H1 (cell line): ENCODE results near the gene MAP4K4. TPM values are rescaled to one million over a fixed set of nuclear protein-coding genes. Genes with fewer than 3 reads are reported as not detected.

Experiments used
- CTCF ChIA-PET: fragments of 300-600 bp; sonication (Branson Sonifier 250); formaldehyde crosslinking; loops from one replicate; lab custom pipeline; 2021; ENCODE audit not compliant: partially characterized antibody; lab: Charles Lee
- POLR2A ChIA-PET: fragments of 300-600 bp; sonication (Branson Sonifier 250); formaldehyde crosslinking; loops from one replicate; lab custom pipeline; 2021; ENCODE audit warnings: inconsistent platforms; ENCODE audit not compliant: partially characterized antibody; lab: Charles Lee
- DNase-seq, 2 experiments: peaks; one replicate each; pipeline versions ENCODE4 v3.0.0 to v3.0.0-alpha.2; 2010 to 2022; ENCODE audit warnings: low spot score in 2 of 2, low read depth in 1 of 2, mixed read lengths in 1 of 2
- FAIRE-seq: peaks from 2 replicates; lab custom pipeline; 2011; peaks lifted over from hg19 to GRCh38; lab: Jason Lieb, UNC
- H2AFZ ChIP-seq: 2 replicates; pipeline ENCODE4 v1.8.1; 2012; ENCODE audit warnings: low read length, inconsistent platforms
- H2AK5ac ChIP-seq: 2 replicates; pipeline ENCODE4 v1.6.1; 2013; ENCODE audit warnings: low read depth, low read length
- H2BK120ac ChIP-seq: replicated peaks from 2 replicates; pipeline ENCODE3; 2013; ENCODE audit warnings: low read depth, low read length, inconsistent platforms
- H2BK12ac ChIP-seq: 2 replicates; pipeline ENCODE4 v1.6.1; 2013; ENCODE audit warnings: low read depth, low read length
- H2BK15ac ChIP-seq: 2 replicates; pipeline ENCODE4 v1.6.1; 2013; ENCODE audit warnings: low read length
- H2BK20ac ChIP-seq: 2 replicates; pipeline ENCODE4 v1.6.1; 2013; ENCODE audit warnings: low read length
- H2BK5ac ChIP-seq: 2 replicates; pipeline ENCODE4 v1.6.1; 2013; ENCODE audit warnings: low read depth, low read length
- H3K14ac ChIP-seq: 2 replicates; pipeline ENCODE4 v1.6.1; 2013; ENCODE audit warnings: inconsistent platforms; ENCODE audit not compliant: insufficient read length
- H3K18ac ChIP-seq: 2 replicates; pipeline ENCODE4 v1.6.1; 2013; ENCODE audit warnings: low read length; ENCODE audit errors: extremely low read depth
- H3K23ac ChIP-seq: 2 replicates; pipeline ENCODE4 v1.6.1; 2013; ENCODE audit warnings: inconsistent platforms; ENCODE audit not compliant: insufficient read length
- H3K23me2 ChIP-seq: 2 replicates; pipeline ENCODE4 v1.6.1; 2013; ENCODE audit warnings: low read depth, low read length
- H3K27ac ChIP-seq: 2 replicates; pipeline ENCODE4 v1.6.1; 2011; ENCODE audit warnings: low read depth, low read length, inconsistent platforms
- H3K27me3 ChIP-seq, 4 experiments: replicated peaks in 1 of 4; 1 replicate in 1 of 4; 2 replicates in 3 of 4; pipeline versions ENCODE4 v1.6.1 to v1.8.1; 2011 to 2013; ENCODE audit warnings: low read length in 3 of 4, mild to moderate bottlenecking in 3 of 4, inconsistent platforms in 2 of 4, mixed read lengths in 2 of 4, moderate library complexity in 1 of 4; ENCODE audit not compliant: control insufficient read depth in 3 of 4, insufficient read depth in 3 of 4; ENCODE audit errors: extremely low read depth in 1 of 4
- H3K36me3 ChIP-seq, 4 experiments: 2 replicates each; pipeline versions ENCODE4 v1.6.1 to v1.8.1; 2011 to 2013; ENCODE audit warnings: mild to moderate bottlenecking in 4 of 4, low read length in 3 of 4, moderate library complexity in 2 of 4, control low read depth in 1 of 4, inconsistent platforms in 1 of 4; ENCODE audit not compliant: insufficient read depth in 4 of 4, control insufficient read depth in 2 of 4
- H3K4ac ChIP-seq: replicated peaks from 2 replicates; pipeline ENCODE3; 2013; ENCODE audit warnings: low read length, low read depth, mixed read lengths, inconsistent platforms; ENCODE audit not compliant: insufficient read length
- H3K4me1 ChIP-seq, 4 experiments: replicated peaks in 1 of 4; 1 replicate in 1 of 4; 2 replicates in 3 of 4; pipeline versions ENCODE4 v1.6.1 to v1.8.1; 2011 to 2013; ENCODE audit warnings: low read length in 3 of 4, inconsistent platforms in 2 of 4, mixed read lengths in 1 of 4; ENCODE audit not compliant: insufficient read depth in 4 of 4, control insufficient read depth in 3 of 4
- H3K4me2 ChIP-seq, 2 experiments: 2 replicates each; pipeline versions ENCODE4 v1.6.1 to v1.8.1; 2011 to 2013; ENCODE audit warnings: low read depth in 2 of 2, low read length in 2 of 2, control low read depth in 1 of 2, inconsistent platforms in 1 of 2, mild to moderate bottlenecking in 1 of 2; ENCODE audit not compliant: insufficient read depth in 1 of 2
- H3K4me3 ChIP-seq, 4 experiments: fragments of 200-600, 300-600 bp in 1 of 4; sonication (generic), shearing (Covaris generic), sonication (Bioruptor Twin) in 1 of 4; 2 replicates each; pipeline versions ENCODE4 v1.5.1 to v1.8.1; 2011 to 2016; ENCODE audit warnings: low read length in 4 of 4, low read depth in 3 of 4, control low read depth in 2 of 4, inconsistent platforms in 2 of 4, mild to moderate bottlenecking in 2 of 4, mixed read lengths in 1 of 4, moderate library complexity in 1 of 4; ENCODE audit not compliant: insufficient read depth in 2 of 4; ENCODE audit errors: extremely low read depth in 1 of 4
- H3K56ac ChIP-seq: replicated peaks from 2 replicates; pipeline ENCODE3; 2013; ENCODE audit warnings: low read depth, mild to moderate bottlenecking, mixed read lengths, low read length, inconsistent platforms; ENCODE audit not compliant: insufficient read length
- H3K79me1 ChIP-seq: 2 replicates; pipeline ENCODE4 v1.6.1; 2013; ENCODE audit warnings: low read depth, low read length, control low read depth
- H3K79me2 ChIP-seq, 2 experiments: 2 replicates each; pipeline versions ENCODE4 v1.6.1 to v1.8.1; 2012 to 2013; ENCODE audit warnings: low read length in 2 of 2, mild to moderate bottlenecking in 2 of 2, inconsistent platforms in 1 of 2; ENCODE audit not compliant: insufficient read depth in 2 of 2, control insufficient read depth in 1 of 2
- H3K9ac ChIP-seq, 4 experiments: replicated peaks in 1 of 4; 1 replicate in 1 of 4; 2 replicates in 3 of 4; pipeline versions ENCODE4 v1.6.1 to v1.8.1; 2011 to 2013; ENCODE audit warnings: low read depth in 3 of 4, low read length in 3 of 4, control low read depth in 2 of 4, mild to moderate bottlenecking in 2 of 4, moderate library complexity in 2 of 4, inconsistent platforms in 1 of 4; ENCODE audit errors: extremely low read depth in 1 of 4
- H3K9me3 ChIP-seq, 2 experiments: 2 replicates each; pipeline versions ENCODE4 v1.6.1 to v1.8.1; 2012 to 2013; ENCODE audit warnings: mild to moderate bottlenecking in 2 of 2, moderate library complexity in 2 of 2, control low read depth in 1 of 2, inconsistent platforms in 1 of 2, low read depth in 1 of 2, low read length in 1 of 2, mixed read lengths in 1 of 2; ENCODE audit not compliant: insufficient read depth in 2 of 2
- H4K20me1 ChIP-seq, 2 experiments: replicated peaks in 1 of 2; 2 replicates each; pipeline versions ENCODE3 to v1.8.1; 2011 to 2013; ENCODE audit warnings: inconsistent platforms in 2 of 2, low read length in 2 of 2, mild to moderate bottlenecking in 1 of 2; ENCODE audit not compliant: insufficient read depth in 2 of 2, control insufficient read depth in 1 of 2
- H4K5ac ChIP-seq: 2 replicates; pipeline ENCODE4 v1.6.1; 2013; ENCODE audit warnings: low read length, low read depth, mixed read lengths, inconsistent platforms; ENCODE audit not compliant: insufficient read length
- H4K8ac ChIP-seq: 2 replicates; pipeline ENCODE4 v1.8.0; 2013; ENCODE audit warnings: mild to moderate bottlenecking, moderate library complexity, low read length, inconsistent platforms; ENCODE audit not compliant: insufficient read depth; ENCODE audit errors: extremely low read depth
- H4K91ac ChIP-seq: replicated peaks from 2 replicates; pipeline ENCODE3; 2013; ENCODE audit warnings: low read length, mixed read lengths, inconsistent platforms; ENCODE audit not compliant: insufficient read length
- MAX ChIP-seq: IDR thresholded peaks from 2 replicates; pipeline ENCODE4 v1.6.1; 2012; ENCODE audit warnings: inconsistent platforms
- WGBS, 2 experiments: shearing (Covaris generic) in 1 of 2; methylation state at CpG; one replicate each; pipeline versions ENCODE4 v1.1.6 to v1.1.7; 2013 to 2015; ENCODE audit warnings: low lambda C conversion rate in 2 of 2, mixed read lengths in 2 of 2, inconsistent platforms in 1 of 2, low coverage in 1 of 2, missing lambda C conversion rate in 1 of 2; ENCODE audit not compliant: insufficient replicate concordance in 2 of 2, insufficient coverage in 1 of 2, insufficient read length in 1 of 2; ENCODE audit errors: extremely low coverage in 1 of 2, missing lambda C conversion rate in 1 of 2; 5-methylcytosine and 5-hydroxymethylcytosine counted together
- polyA plus RNA-seq, 7 experiments: library from polyadenylated mRNA; depleted of rRNA in 3 of 7; stranded (reverse) in 5 of 7; unstranded in 2 of 7; fragments of >200 nt in 5 of 7; fragments of 200-250 nt in 2 of 7; gene quantifications; 1 replicate in 5 of 7; 2 replicates in 1 of 7; 4 replicates in 1 of 7; pipeline versions ENCODE4 v1.2.1 to v1.2.3, GENCODE V29; 2011 to 2013; ENCODE audit warnings: missing spikeins in 2 of 7, mixed read lengths in 2 of 7
- total RNA-seq: library from RNA; stranded (reverse); fragmentation: NEBNext Ultra II Directional; extraction: Animal tissue kit (Norgen Biotek cat#: 25700); gene quantifications from 2 replicates; pipeline ENCODE4 v1.2.1, GENCODE V29; 2021

Gene MAP4K4
- total and polyA plus RNA-seq, 2 of the 8 experiments (the other 6 are each of a cell fraction or from before 2014, with no cell fraction given): 53.2 to 138 TPM

GRCh38 chr2:101844055-101844635, 146.6 kb downstream of the MAP4K4 start:
- H3K9ac ChIP-seq: no peak overlapping the region

More at GRCh38 chr2:101844055-101844635, 146.6 kb downstream of the MAP4K4 start:
- FAIRE-seq (no peak), DNase-seq (no peak)
- Histone ChIP-seq H4K20me1 (peaks cover 1 to 2% of the 10 kb centered on the region in 2 experiments), H3K4me3 (no peak overlapping the region), H3K9me3 (no peaks in the 10 kb centered on the region), H3K23ac (no peak overlapping the region), H3K18ac (no peak overlapping the region), H3K14ac (no peak overlapping the region), H2BK12ac (no peak overlapping the region), H3K4me2 (no peak overlapping the region), H2BK20ac (no peak overlapping the region), H3K79me1 (no peaks in the 10 kb centered on the region), H2BK15ac (no peak overlapping the region), H2BK120ac (no peak overlapping the region), H3K27ac (no peak overlapping the region), H3K36me3 (peaks cover 12 to 66% (median 47%) of the 10 kb centered on the region in 4 experiments; a peak in 7 of 8 replicates), H3K56ac (no peak overlapping the region), H2BK5ac (no peak overlapping the region), H2AK5ac (no peak overlapping the region), H3K79me2 (no peaks in the 10 kb centered on the region), H3K27me3 (no peaks in the 10 kb centered on the region), H4K8ac (no peak overlapping the region), H2AFZ (no peak overlapping the region), H3K23me2 (no peaks in the 10 kb centered on the region; the same call in 1 of the 2 replicates), H4K5ac (no peak overlapping the region), H3K4me1 (no peaks in the 10 kb centered on the region), H4K91ac (no peak overlapping the region), H3K4ac (no peak overlapping the region)
- 91% methylated on average over 12 of the region's 12 CpGs; no CpG with 5 or more reads in 1 of the 2 experiments for WGBS, 2 experiments
- no peak for TF ChIP-seq MAX
- CTCF ChIA-PET: interaction anchor here (0.8 kb wide), 1 partner anchor 321 kb away, joined by 3 read pairs; no protein-coding TSS in a partner anchor
- POLR2A ChIA-PET: no interaction called here
